Measurements from ENCODE around the gene CISTR.

Gene CISTR

DNA sequence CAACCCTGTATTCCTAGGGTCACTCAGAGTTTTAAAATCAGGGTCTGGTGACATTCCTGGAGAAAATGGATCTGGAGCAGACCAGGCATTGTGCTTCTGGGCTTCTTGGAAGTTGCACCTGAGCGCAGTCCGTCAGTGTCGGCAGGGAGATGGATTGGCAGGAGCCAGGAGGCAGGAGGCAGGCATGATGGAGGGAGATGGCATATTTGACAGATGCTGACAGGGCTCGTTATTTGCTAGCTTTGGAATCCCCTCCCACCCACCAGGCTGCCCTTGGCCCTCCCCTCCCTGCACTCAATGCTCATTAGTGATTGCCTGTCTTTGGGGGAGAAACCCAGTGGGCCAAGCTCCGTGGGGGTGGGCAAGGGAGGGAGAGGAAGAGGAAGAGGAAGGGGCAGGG lies 4.7 kb downstream of the CISTR start:
- Histone ChIP-seq H3K36me3 (no peaks in the 10 kb centered on the region), H3K4me3 (no peak overlapping the region), H3K27me3 (peaks cover 0 to 57% of the 10 kb centered on the region in 2 donors), H3K27ac (no peak overlapping the region), H3K4me1 (peaks cover 0 to 26% (median 17%) of the 10 kb centered on the region in 4 donors), H3K9me3 (no peaks in the 10 kb centered on the region)
- intact Hi-C loops (cut with DNase I; ENCODE audit: low total_unique reads): loop anchor here (5.0 kb wide), 1 partner anchor 205 kb away; no protein-coding TSS in a partner anchor
- TF ChIP-seq, protein P1, sequence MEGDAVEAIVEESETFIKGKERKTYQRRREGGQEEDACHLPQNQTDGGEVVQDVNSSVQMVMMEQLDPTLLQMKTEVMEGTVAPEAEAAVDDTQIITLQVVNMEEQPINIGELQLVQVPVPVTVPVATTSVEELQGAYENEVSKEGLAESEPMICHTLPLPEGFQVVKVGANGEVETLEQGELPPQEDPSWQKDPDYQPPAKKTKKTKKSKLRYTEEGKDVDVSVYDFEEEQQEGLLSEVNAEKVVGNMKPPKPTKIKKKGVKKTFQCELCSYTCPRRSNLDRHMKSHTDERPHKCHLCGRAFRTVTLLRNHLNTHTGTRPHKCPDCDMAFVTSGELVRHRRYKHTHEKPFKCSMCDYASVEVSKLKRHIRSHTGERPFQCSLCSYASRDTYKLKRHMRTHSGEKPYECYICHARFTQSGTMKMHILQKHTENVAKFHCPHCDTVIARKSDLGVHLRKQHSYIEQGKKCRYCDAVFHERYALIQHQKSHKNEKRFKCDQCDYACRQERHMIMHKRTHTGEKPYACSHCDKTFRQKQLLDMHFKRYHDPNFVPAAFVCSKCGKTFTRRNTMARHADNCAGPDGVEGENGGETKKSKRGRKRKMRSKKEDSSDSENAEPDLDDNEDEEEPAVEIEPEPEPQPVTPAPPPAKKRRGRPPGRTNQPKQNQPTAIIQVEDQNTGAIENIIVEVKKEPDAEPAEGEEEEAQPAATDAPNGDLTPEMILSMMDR (IDR thresholded peaks at IDR 0.05): no peak
- DNase-seq: no peak

DNA sequence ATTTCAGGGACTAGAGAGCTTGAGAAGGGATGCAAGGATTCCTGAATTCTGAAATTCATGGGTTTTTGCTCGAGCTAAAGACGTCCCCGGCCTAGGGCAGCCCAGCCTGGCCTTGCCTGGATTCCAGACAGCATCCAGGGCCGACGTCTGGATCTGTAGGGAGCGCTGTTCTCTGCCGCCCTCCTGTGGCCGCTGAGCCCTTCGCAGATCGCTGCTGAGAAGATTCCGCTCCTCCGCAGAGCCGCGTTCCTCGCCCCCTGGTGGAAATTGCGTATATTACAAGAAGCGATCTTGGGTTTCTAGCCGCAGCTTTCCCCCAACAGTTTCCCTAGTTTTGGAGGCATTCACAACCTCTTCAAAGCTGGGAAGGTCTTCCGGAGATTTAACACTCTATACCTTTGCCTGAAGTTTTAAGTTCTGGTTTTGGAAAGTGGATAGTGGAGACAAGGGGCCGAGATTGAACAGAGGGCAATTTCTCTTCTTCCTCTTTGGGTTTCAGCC lies 5.1 kb downstream of the CISTR start:
- Histone ChIP-seq H3K4me1 (peaks cover 0 to 21% (median 12%) of the 10 kb centered on the region in 4 donors), H3K27me3 (peaks cover 0 to 59% of the 10 kb centered on the region in 2 donors), H3K9me3 (no peaks in the 10 kb centered on the region), H3K4me3 (no peak overlapping the region), H3K36me3 (no peaks in the 10 kb centered on the region), H3K27ac (no peak overlapping the region)
- TF ChIP-seq, protein P1 (IDR thresholded peaks at IDR 0.05): peak; percentile 100
- intact Hi-C loops (cut with DNase I; ENCODE audit: low total_unique reads): loop anchor here (5.0 kb wide), 1 partner anchor 204 kb away; no protein-coding TSS in a partner anchor
- peak; percentile 90 to 96 for DNase-seq

DNA sequence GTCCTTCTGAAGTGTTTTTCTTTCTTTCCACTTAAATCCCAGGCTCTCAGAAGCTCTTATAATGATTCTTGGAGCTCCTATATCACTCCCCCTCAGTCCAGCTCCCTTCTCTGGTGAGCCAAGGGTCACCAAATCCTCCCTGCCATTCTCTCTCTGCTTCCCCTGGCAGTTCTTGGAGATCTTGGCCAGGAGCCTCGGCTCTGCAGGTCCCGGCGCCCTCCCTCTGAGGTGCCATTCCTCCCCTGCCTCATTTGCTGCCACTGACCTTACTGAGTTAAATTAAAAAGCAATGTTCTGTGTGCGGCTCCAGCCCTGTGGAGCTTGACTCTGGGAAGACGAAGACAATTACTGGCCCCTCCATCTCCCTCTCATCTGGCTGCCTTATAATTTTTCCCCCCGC lies 7.0 kb downstream of the CISTR start:
- no peak for DNase-seq
- H3K36me3 ChIP-seq: no peaks in the 10 kb centered on the region
- intact Hi-C loops (cut with DNase I; ENCODE audit: low total_unique reads): loop anchor here (2.0 to 5.0 kb wide), 2 partner anchors 44 to 202 kb away; no protein-coding TSS in a partner anchor
- H3K4me3 ChIP-seq: no peak overlapping the region
- no peaks in the 10 kb centered on the region for H3K9me3 ChIP-seq
- H3K27me3 ChIP-seq: peaks cover 0 to 49% of the 10 kb centered on the region in 2 donors
- H3K27ac ChIP-seq: no peak overlapping the region
- H3K4me1 ChIP-seq: peaks cover 0 to 12% (median 4%) of the 10 kb centered on the region in 4 donors
- TF ChIP-seq, protein P1 (IDR thresholded peaks at IDR 0.05): no peak

DNA sequence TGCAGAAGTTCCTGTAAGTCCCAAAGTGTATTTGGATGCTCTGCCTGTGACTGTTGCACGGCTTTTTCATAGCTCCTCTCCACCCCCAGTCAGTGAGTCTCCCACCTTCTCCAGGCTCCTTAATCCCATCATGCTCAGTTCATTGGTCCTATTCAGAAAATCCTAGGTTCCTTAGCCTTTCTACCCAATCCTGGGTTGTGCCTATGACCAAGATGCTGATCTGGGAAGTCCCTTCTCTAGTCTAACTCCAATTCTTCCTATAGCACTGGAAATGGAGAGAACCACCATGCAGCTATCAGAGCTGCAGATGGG lies 7.7 kb downstream of the CISTR start:
- Histone ChIP-seq H3K4me3 (no peak overlapping the region), H3K27me3 (peaks cover 0 to 51% of the 10 kb centered on the region in 2 donors), H3K9me3 (no peaks in the 10 kb centered on the region), H3K27ac (no peak overlapping the region), H3K4me1 (peaks cover 0 to 16% (median 10%) of the 10 kb centered on the region in 4 donors), H3K36me3 (no peaks in the 10 kb centered on the region)
- no peak for DNase-seq
- intact Hi-C loops (cut with DNase I; ENCODE audit: low total_unique reads): loop anchor here (2.0 kb wide), 1 partner anchor 43 kb away; no protein-coding TSS in a partner anchor
- TF ChIP-seq, protein P1 (IDR thresholded peaks at IDR 0.05): no peak

DNA sequence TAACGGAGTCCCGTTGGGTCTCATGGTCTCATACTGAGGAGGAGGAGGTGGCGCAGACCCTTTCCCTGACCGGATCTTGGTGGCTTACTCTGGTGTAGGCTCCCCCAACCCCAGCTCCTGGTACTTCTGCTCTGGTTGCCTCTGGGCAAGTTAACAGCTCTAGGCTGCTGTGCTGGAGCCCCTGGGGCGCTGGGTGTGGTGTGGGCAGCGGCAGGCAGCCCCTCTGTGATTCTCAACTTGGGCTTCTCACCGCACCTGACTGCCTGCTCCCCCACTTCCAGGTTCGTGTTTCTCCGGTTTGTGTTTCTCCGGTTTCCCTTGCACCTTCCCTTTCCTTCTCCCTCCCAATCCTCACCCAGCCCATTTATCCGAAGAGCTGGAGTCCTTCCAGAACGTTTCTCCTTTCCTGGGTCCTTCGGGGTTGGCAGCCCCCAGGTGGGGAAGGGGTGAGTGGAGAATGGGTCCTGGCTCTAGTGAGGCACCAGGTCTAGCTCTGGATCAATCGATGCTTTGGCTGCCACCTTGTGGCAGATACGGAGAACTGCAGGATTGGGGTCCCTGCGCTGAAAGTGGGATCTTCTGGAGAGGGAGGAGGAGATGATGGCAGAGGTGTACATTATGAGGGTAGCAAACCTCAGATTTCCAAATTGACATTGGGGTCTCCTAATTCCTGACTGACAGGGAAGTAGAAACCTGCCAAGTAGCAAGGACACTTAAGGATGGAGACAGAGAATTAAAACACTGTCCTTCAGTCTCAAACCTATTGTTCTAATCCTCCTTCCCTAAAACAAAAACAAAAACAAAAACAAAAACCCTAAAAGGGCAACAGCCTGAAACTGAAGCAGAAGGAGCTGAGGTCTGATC lies 8.3 kb downstream of the CISTR start:
- DNase-seq: peak in 1 of 2 donors; percentile 12
- H3K36me3 ChIP-seq: no peaks in the 10 kb centered on the region
- intact Hi-C loops (cut with DNase I; ENCODE audit: low total_unique reads): loop anchor here (2.0 kb wide), 1 partner anchor 43 kb away; no protein-coding TSS in a partner anchor
- TF ChIP-seq, protein P1 (IDR thresholded peaks at IDR 0.05): peak; percentile 90 to 93
- H3K9me3 ChIP-seq: no peaks in the 10 kb centered on the region
- peaks cover 0 to 50% of the 10 kb centered on the region in 2 donors for H3K27me3 ChIP-seq
- no peak overlapping the region for H3K27ac ChIP-seq
- peaks cover 0 to 20% (median 10%) of the 10 kb centered on the region in 4 donors for H3K4me1 ChIP-seq
- H3K4me3 ChIP-seq: no peak overlapping the region
